Hematopoietic multipotent progenitor cell treated with erythropoietin and hydrocortisone succinate and interleukin-3 and kit ligand, for 8 days (in vitro differentiated cells): Measurements from ENCODE around the gene SDK2.

Experiments
- DNase-seq: peaks from one replicate; pipeline ENCODE4 v3.0.0-alpha.2; 2015

Gene SDK2

GRCh38 chr17:73652886-73653480, 8.7 kb upstream of the SDK2 start:
- no peak for DNase-seq

- DNase-seq: no peak
Observed at GRCh38 chr17:73650617-73651200, 6.5 kb upstream of the SDK2 start.

GRCh38 chr17:73650140-73650539, 5.9 kb upstream of the SDK2 start:
- DNase-seq: no peak

DNA sequence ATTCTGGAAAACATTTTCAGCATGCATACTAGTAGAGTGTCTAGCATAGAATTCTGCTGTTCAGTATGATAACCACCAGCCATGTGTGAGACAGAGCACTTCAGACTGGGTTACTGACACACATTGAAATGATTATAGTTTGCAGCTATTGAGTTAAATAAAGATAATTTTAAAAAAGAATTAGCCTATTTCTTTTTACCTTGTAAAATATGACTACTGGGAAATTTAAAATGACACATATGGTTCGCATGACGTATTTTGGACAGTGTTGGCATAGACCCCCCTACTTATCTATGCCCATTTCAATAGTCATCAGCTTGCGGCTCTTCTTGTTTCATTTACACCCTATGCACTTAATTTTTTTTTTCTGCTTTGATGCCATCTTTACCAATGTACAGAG, 4.7 kb upstream of the SDK2 start:
- no peak for DNase-seq

GRCh38 chr17:73648543-73648820, 4.2 kb upstream of the SDK2 start:
- no peak for DNase-seq

- DNase-seq: no peak
Observed at GRCh38 chr17:73647772-73648542, 3.7 kb upstream of the SDK2 start.

DNA sequence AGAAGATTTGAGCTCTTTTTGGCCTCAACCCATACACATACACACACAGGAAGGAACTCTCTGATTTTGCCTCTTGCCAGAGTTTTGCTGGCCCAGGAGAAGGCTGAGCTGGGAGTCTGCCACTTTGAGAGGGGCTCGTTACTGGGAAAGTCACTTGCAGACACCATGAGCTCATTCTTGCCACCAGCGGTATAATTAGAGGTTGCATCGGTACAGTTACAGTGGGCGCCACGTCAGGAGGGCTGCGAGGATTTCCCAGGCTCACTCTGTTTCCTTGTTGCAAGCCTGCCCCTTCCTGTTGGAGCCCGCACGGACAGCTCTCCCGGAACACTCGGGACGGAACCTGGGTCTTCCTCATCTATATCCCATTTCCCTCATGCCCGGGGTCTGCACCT, 3.1 kb upstream of the SDK2 start:
- DNase-seq: no peak

- peak; percentile 25 for DNase-seq
Observed at GRCh38 chr17:73646409-73647300, 2.4 kb upstream of the SDK2 start.

- no peak for DNase-seq
Observed at GRCh38 chr17:73645050-73645871, 1.0 kb upstream of the SDK2 start.

- no peak for DNase-seq
Observed at GRCh38 chr17:73643852-73644144, 447 bp downstream of the SDK2 start.

DNA sequence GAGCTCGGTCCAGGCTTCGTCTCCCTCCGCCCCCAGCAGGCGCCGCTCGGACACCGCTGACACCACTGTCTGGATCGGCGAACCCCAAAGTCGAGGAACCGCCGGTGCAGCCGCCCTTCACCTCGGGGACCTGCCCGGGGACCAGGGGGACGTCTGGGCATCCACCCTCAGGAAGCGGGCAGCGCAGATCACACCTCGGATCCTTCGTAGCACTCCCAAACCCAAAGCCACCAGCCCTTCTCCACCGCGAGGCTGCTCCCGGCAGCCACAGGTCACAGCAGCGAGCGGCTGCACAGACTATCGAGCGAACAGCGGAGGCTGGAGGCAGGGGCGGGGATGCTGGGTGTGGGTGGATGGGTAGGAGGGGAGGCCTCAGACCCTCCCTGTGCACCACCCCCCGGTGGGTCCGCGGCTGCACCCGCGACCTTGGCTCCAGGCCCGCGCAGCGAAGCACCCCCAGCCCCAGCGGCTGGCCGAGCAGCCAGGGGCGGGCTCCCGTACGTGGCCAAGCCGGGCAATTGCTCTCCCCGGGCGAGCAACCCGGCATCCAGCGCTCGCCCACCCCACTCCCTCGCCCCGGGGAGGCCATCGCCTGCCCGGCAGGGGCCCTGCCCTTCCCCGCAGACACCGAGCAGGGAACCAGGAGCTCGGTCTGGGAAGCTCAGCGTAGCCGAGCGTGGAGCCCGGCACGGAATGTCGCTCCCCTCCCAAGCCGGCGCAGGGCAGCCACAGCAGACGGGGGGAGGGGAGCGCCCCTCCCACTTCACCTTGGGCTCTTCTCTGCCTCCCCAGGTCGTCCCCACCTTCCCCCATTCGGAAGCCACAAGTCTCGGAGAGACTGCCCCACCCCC, 1.0 kb downstream of the SDK2 start:
- DNase-seq: no peak

DNA sequence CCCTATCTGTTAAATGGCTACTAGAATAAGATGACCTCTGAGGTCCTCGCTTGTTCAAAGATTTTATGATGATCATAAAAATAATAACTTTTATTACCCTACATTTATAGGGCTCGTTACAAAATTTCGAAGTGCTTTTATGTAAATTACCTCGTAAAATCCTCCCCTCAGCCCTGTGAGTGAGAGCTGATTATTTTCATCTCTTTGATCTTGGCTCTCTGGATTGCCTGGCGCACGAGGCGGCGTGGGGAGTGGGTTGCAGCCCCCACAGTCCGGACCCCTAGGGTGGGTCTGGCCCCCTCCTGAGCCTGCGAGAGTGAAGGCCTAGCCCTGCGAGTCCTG, 1.6 kb downstream of the SDK2 start:
- no peak for DNase-seq

DNA sequence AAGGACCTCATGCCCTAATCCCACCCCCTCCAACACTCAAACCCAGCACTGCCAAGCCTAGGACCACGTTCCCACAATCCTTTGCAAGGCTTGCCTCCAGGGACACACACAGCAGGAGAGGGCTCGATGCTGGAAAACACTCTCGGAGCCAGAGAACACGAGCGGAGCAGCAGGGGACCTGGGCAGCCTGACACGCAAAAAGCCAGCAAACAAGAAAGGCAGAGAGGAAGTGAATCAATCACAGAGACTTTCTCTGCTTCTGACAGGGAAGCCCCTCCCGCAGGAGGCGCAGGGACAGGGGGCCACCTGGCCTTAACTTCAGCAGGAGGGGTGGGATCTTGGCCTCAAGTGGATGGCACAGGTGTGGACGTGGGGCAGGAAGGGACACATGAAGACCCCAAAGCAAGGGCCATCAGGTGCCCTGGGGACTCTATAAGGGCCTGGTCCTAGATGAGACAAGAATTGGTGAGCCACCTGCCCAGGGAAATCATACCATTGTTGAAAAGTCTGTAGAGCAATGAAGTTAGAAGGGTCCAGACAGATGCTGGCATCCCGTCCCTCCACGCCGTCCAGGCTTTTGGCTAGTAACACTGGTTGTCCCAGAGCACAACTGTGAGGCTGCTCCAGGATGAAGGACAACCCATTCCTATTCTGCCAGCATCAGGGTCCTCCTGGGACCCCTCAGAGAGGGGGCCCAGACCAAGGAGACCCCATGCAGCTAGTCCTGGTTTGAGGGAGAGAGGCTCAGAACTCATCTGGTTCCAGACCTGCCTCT, 2.2 kb downstream of the SDK2 start:
- DNase-seq: no peak

DNA sequence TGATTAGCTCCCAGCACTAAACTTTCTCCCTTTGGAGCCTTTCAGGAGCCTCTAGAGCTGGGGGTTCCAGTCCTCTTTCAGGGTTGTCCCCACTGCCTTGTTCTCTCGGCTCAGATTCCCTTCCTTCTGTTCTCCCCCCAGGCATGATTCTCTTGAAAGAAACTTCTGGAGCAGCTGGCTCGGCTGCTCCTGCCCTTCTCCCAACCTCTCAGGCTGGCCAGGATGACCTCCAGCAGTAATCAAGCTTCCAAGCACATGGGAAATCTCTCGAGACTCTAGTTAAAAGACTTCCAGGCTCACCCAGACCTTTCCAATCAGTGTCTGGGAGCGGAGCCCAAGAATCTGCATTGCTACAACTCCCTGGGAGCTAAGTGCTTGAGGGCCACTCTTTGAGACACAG, 3.6 kb downstream of the SDK2 start:
- DNase-seq: no peak

GRCh38 chr17:73639932-73640331, 4.3 kb downstream of the SDK2 start:
- no peak for DNase-seq

- no peak for DNase-seq
Observed at GRCh38 chr17:73639322-73639721, 4.9 kb downstream of the SDK2 start.

DNA sequence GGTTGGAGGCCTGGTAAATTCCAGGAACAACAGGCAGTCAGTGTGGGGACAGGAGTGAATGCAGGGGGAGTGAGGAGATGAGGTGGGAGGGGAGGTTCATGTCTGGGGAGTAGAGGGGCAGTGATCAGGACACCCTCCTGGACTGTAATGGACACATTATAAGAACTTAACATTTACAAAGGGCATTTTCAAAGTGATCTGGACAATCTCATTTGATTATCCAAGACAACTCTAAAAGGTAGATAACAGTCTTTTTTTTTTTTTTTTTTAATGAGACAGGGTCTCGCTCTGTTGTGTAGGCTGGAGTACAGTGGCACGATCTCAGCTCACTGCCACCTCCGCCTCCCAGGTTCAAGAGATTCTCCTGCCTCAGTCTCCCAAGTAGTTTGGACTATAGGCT, 5.7 kb downstream of the SDK2 start:
- DNase-seq: no peak

DNA sequence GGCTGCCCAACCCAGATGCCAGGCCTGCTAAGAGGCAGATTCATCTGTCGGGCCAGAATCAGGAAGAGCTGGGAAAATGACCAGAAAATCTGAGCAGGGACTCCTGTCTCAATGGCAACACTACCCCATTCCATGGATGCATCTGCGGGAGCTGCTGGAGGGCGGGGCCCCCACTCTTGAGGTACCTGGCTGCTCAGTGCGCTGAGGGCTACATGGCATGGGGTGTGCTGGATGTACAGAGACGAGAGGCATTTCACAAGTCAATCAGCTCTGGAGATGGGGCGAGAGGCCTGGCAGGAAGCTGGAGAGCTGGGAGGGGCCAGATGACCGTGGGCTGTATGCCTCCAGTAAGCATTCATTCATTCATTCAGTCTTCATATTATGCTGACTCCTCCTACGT, 6.4 kb downstream of the SDK2 start:
- no peak for DNase-seq

DNA sequence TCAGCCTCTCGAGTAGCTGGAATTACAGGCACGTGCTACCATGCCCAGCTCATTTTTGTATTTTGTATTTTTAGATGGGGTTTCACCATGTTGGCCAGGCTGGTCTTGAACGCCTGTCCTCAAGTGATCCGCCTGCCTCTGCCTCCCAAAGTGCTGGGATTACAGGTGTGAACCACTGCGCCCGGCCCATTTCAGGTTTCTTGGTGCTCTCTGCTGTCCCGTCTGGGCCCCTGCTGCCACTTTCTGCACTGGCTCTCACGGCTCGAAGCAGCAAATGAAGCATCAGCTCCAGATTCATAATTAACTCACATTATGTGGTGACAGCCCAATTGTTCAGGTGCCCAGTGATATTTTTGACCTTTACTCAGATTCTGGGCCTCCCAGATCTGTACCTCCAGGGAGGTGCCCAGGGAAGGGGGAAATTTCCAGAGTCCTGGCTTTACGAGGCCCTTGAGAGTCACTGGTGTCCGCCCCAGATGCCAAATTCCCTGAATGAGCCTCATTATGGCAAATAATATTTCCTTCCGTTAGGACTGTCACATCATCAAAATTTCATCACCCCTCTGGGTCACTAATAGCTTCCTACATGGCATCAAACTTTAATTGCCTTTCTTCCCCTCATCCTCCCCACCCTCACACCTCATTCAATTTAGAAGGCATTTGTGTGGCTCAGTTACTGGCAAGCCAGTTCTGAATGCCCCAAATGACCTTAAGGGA, 9.0 kb downstream of the SDK2 start:
- DNase-seq: no peak

DNA sequence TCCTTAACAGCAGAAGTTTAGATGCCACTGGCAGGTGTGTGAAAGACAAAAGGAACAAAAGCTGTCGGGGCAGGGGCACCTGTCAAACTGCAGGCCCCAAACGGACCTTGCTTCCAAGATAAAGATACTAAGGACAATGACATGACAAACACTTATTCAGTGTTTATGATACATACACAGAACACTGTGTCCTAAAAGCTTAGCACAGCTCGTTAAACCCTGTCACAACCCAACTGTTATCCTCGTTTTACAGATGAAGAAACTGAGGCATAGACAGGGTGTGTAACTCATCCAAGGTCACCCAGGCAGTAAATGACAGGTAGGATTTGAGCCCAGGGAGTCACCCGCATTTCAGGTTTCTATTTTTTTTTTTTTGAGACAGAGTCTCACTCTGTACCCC, 9.6 kb downstream of the SDK2 start:
- DNase-seq: no peak

GRCh38 chr17:73633736-73634135, 10.5 kb downstream of the SDK2 start:
- no peak for DNase-seq
